NCI-H146 treated with DMSO at 0.1 percent for 48 hours (cell line): ENCODE results near the gene PAX5.

ENCODE experiments used
- DNase-seq: peaks from one replicate; lab custom pipeline; 2025; ENCODE audit not compliant: unreplicated experiment; lab: John Stamatoyannopoulos, UW

Gene PAX5

DNA sequence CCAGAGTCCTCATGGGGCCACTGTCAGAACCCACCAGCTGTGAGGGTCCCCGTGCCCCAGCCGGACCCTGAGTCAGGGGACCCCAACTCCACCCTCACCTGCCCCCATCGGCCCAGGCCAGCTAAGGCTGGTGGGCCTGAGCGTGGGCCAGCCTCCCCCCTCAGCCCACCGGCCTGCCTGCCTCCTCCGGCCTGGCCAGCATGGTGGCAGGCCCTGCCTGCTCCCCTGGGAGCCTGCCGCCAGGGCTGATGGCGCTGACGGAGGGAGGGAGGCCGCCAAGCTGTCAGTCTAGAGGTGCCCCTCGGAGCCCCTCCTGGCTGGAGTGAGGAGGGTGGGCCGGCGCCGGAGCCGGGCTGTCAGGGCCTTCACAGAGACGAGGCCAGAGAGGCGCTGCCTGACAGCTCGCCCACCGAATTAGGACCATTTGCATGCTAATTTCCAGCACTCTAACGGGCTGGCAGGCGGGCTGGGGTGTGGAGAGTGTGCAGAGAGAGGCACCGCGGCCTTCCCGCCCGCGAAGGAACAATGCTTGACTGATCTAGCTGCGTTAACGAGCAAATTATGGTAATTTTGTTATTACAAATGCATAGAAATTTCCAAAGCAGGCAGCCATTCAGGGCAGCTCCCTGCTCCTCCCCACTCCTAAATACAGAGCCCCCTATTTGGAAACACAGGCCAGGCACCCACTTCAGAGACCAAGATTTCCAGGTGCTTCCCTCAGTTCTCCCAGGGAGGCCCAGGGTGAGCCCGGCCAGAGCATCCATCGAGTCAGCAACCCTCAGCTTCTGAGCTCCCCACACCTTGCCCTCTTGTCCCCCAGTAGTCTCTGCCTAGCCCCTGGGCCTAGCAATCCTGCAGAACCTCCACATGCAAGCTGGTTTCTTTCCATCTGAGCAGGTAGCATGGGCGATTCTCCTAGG lies 169.3 kb downstream of the PAX5 start:
- DNase-seq: no peak

DNA sequence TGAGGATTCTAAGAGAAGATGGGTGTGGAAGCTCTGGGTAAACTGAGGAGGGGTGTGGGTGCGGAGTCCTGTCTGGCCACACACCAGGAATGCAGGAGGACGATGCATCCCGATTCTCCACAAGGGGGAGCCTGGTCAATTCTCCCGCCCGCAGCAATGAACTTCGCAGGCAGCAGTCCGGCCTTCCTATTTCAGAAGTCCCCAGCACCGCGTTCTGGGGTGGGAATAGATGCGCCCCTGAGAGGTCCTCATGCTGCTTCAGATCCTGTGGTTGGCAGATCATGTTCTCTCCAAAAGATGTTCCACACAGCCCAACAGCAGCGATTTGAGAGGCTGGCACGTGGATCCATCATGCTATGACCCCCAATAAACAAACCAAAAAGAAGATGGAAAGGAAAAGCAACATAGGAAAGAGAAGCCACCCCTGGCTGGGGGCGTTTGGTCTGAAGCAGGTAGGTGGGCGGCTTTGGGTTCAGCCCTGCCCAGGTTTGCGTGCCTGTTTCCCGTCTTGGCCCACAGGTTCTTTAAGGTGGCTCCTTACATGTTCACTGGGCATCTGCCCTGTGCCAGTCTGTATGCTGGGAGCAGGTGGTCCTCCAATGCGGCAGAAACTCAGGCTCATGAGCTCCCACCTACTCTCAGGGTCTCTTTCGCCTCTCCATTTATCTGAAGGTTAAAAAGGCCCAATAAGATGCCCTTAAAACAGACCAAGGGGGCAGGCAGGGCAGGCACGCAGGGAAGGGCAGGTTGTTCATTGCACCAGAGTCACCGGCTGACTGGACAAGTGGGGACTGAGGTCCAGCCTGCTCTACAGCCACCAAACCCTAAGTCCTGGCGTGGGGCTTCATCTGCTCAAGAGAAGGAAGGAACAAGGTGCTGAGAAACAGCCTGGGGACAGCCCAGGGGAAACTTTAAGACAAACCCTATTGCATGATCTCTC lies 171.6 kb downstream of the PAX5 start:
- peak; percentile 24 for DNase-seq

DNA sequence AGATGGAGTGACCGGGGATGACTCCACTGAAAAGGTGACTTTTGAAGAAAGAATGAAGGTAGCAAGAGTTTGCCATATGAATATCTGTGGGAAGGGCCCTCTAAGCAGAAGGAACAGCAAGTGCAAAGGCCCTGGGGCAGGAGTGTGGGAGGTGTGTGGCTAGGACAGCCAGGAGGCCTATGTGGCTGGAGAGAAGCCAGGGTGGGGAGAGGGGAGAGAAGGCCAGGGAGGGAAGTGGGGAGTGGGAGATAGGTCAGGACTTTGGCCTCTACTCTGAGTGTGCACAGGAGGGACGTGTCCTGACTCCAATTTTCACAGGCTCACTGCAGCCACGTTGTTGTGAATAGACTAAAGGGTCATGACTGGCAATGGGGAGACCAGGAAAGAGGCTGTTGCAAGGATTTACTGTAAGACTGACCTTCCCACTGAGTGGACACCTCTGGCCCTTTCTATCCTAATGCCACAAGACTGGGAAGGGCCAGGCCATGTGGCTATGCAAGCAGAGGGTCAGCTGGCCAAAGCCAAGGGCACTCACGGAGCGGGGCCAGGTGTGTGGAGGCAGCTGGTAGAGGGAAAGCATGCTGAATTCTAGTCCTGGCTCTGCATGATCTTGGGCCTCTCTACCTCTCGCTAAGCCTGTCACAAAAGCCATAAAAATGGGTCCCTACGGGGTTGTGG lies 172.4 kb downstream of the PAX5 start:
- no peak for DNase-seq

DNA sequence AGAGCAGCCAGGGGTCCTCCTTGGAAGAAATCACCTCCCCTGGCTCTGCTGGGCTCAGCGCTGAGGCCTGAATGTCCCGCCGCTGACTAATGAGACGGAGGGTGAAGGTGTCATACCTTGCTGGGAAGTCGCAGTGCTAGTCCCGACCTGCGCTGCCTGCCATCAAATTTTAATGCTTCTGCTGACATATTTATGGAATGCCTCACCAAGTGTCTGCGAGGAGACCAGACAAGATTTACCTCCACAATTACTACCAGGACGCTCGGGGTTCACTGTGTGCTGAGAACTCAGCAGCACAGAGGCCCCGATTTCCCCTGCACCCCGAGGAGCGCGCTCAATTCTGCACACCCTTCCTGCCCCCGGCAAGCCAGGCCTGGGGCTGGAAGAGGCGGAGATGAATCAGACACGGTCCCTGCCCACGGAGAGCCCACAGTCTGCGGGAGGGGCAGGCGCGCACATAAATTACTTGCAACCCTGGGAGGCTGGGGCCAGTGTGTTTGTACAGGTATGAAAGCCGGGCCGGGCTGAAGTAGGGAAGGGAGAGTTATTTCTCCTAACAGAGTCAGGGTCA lies 175.2 kb downstream of the PAX5 start:
- DNase-seq: no peak

DNA sequence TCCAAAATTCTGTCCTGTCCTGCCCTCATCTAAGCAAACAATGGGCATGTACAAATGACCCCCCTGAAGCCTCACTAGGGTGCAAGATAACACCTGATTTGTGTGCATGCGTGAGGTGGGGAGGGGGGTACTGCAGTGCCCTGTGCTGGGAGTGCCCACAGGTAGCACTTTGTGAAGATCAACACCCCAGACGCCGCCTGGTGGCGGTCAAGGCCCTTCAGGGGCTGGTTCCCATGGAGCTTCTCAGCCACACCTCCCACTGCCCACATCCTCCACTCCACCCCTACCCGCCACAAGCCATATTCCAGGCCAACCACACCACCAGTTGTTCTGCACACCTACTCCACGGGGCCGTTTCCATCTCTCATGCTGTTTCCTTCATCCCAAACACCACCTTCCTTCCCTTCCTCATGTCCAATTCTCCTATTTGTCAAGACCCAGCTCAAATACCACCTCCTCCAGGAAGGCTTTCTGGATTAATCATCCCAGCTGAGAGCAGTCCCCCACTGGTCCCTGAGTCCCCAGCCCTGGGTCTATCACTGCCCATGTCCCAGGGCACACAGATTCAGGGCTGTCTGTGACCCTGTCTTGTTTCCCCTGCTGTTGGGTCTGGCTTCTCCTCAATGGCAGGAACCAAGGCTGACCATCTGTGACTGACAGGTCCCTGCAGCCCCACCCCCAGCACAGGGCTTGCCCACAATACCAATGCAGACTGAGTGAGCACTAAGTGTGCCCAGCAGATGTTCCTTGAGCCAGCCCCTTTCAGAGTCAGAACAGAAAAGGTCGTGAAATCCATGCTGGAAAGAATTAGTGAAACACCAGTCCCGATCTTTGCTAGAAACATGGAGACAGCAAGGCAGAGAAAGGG lies 178.4 kb downstream of the PAX5 start:
- DNase-seq: peak; percentile 23

DNA sequence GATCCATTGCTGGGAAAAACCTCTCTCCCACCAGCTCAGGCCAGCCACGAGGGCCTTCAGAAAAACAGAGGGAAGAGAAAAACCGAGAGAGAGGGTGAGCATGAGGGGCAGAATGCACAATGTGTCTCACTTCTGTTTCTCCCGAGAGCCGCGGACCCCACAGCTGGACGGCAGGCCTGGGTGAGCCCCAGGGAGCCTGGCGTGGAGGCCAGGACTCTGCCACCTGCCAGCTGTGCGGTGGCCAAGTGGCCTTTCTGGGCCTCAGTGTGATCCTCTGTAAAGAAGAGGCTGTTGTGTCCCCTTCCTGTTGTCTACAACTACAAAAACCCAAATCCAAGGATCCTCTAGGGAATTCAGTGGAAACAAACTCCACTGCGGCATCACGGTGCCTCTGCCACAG lies 179.3 kb downstream of the PAX5 start:
- DNase-seq: no peak

DNA sequence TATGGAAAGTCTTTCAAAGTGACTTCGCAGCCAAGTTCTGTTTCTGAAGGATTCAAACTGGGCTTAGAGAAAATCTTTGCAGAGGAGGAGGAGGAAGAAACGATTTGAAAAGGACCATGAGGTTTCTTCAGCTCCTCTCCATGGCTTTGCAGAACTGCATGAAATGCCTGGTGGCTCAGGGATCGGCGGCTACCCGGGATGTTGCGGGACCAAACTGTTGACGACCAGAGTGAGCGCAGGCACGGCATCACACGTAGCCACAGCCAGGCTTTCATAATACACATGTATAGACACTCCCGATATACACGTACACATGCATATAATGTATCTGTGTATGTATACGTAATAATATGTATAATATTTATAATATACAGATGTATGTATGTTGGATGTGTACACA lies 180.0 kb downstream of the PAX5 start:
- no peak for DNase-seq

DNA sequence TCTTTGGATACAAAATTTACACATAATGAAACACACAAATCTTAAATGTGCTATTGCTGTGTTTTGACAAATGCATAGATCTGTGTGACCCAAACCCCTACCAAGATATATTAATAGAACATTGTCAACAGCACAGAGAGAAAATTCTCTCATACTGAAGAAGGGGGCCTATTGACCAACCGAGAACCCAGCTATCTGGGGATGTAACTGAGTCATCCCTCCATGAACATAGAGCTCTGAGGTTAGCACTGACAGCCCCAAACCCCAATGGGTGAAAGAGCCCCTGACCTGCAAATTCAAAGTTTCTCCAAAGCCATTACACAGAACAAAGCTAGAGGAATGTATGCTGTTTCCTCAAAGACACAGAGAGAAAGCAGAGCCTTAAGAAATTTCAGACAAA lies 180.8 kb downstream of the PAX5 start:
- DNase-seq: no peak

DNA sequence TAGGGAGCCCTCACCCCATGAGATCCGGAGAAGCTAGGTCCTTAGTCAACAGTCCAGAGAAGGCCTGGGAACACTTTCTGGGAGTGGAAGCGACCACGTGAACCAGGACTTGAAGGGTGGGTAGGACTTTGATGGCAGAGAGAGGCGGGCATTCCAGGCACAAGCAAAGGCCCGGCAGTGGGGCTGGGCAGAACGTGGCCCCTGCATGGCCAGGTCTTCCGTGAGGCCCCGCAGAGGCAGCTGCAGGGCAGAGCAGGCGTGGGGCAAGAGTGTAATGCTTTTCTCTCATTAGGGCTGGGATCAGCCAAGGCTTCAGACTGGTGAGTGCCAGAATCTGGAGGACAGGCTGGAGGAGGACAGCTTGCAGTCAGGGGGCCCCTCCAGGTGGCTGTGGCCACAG lies 184.1 kb downstream of the PAX5 start:
- no peak for DNase-seq

DNA sequence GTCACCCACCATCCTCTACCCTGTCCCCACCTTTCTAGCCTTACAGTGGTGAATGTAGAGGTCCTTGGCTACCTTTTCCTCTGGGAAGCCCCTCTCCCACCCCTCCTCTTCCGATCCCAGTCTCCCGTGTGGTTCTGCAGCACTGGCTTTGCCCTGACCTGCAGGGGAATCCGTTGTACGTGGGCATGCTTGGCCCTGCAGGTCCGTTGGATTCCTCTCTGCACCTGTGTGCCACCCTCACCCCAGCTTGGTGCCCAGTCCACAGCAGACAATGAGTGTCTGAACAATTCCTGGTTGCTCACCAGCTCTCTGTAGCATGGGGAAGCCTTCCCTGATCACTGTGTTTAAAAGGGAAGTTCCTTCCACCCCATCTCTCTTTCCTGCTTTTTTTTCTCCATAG lies 185.1 kb downstream of the PAX5 start:
- no peak for DNase-seq

DNA sequence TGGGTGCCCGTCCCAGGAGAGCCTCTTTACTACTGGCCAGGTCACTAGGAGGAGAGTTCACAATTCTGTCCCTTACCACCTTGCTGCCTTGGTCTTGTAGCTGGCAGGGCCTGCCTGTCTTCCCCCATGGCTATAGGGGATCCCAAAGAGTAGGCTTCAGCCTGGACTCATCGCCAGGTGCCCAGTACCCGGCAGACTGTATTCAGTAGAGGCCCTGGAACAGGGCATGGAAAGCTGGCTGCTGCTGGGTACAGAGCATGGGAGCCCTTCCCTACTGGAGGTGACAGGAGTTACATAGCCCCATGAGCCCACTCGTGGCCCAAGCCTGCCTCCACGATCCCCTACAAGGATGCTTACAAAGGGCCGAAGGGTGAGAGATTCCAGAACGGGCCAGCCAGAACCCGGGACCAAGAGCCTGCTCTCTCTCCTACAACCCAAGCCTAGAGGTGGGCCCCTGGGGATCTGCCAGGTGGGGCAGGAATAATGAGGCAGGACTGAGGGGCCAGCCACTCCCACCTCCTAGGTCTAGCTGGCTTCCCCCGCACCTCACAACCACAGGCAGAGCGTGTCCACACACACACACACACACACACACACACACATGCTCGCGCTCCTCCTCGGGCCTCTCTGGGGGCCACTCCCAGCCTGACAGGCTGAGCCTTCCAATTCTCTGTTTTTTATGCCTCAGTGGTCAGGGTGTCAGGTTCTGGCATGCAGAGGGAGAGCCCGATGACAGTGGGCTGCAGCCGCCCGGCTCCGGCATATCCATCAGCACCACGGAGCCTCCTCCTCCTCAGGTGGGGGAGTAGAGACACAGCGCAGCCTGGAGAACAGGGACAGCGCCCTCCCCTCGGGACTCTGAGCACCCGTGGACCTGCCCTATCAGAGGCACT lies 186.0 kb downstream of the PAX5 start:
- no peak for DNase-seq

DNA sequence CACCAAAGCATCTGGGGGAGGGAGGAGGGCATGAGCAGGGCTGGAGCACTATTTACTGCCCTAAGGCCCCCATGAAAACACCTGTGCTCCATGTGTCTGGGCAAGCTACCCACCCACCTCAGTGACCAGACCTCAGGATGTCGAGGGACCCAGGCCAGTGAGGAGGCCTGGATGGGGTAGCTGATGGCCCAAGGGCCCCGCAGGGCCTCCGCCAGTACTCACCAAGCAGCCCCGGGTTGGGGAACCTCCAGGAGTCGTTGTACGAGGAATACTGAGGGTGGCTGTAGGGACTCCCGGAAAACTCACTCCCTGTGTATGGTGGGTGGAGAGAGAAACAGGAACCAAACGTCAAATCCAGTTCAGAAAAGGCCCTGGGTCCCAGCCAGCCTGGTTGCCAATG lies 187.4 kb downstream of the PAX5 start:
- no peak for DNase-seq

DNA sequence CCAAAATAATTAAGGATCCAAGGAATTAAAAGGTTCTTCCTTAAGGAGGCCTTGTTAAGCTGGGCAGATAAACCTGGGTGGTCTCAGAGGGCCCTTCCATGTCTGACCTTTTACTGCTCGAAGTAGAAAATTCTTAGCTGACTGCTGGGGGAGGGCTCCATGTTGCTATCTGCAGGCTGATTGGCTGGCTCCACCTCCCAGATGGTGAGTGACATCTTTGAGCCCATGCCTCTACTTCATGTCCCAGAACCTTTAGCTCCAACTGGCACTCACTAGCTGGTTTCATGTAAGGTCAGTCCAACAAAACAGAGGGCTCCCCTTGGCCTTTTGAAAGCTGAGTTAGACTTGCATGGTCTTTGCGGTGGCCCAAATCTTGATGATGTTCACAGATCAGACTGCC lies 188.2 kb downstream of the PAX5 start:
- DNase-seq: no peak

DNA sequence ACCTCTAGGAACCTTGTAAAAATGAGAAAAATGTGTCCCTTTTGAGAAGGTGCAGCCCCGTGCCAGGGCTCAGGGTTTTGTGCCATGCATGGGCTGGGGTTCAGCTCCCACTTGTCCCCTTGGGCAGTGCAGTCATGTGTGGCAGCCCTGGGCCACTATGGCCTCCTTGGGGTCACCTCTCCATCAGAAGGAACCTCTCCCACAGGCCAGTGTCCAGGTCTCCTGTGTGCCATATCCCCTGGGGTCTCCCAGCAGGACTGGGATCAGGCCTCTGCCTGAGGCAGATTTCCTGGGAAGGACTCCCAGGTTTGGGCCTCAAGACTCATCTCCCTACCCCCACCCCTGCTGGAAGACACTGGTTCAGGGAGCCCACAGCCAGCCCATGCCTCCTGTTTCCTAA lies 189.1 kb downstream of the PAX5 start:
- no peak for DNase-seq

DNA sequence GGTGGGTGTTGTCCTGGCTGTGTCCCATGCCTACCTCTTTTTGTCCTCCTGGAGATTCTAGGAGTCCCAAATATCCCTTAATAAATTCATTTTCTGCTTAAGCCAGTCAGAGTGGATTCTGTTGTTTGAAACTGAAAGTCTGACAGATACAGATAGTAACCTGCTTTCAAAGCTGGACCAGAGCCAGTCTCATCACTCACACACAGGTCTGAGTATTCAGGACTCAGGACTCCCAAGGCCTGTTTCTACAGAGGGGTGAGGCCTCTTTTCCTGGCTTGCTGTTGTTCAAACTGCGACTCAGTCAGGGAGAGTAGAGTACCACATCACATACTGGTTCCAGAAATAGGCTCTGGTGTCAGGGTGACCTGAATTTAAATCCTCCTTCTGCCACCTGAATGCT lies 190.1 kb downstream of the PAX5 start:
- no peak for DNase-seq

DNA sequence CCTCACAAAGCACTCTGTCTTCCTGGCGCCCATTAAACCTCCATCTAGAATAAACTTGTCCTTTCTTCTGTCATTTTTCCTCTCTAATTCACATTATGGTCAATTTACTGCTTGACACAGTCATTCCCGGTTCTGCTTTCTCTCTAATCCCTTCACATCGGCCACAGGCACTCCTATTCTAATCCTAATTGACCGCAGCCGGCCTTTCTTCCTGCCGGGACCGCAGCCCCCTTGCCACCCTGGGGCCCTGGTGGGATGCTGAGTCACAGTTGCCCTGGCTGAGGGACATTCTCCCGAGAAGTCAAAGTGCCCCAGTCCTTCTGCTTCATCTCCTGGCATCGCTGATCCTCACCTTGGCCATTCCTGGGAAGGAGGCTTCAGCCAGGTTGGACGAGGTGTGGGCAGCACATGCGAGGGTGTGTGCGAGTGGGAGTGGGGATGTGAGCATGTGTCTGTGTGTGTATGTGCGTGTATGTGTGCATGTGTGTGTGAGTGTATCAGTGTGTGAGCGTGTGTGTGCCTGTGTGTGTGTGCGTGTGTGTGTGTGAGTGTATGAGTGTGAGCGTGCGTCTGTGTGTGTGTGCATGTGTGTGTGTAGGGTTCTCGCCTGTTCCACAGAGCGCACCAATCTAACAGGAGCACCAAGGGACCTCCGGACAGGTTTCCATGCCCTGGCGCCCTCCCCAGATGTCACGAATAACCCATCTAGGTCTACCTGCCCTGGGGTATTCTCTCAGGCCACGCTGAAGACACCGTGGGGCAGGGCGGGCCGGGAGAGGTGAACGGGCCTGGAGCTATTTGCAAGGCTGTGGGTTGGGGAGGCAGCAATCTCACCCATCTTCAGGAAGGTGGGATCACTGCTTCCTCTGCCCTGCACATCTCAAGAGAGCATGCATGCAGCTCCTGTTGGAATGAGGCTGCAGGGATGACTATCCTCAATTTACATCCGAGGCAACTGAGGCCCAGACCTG lies 191.2 kb downstream of the PAX5 start:
- DNase-seq: no peak

DNA sequence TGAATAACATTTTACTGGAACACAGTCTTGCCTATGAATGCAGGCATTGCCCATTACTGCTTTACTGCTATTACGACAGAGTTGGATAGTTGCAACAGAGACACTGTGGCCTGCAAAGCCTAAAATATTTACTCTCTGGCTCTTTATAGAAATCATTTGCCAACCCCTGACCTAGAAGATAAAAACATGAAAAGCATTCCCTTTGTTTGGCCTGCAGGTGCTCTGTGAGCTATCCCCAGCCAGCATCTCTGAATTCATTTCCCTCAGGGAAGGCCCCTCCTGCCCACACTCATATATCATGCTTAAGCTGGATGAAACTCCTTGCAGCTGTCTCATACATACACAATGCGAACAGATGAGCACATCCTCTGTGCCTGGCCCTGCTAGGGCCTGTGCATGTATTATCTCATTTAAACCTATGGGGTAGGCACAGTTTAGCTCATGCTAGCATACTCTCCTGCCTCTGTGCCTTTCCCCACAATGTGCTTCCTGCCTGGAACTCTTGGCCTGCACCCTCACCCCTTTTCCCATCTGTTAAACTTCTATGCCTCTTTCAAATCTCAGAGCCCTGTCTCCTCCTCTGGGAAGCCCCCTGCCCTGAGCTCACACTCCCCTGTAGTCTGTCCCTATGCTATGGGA lies 193.1 kb downstream of the PAX5 start:
- peak; percentile 87 for DNase-seq
